Medulla oblongata (tissue), 1 donor: ENCODE data around the gene TAF9.
"Not testable (repeated sequence)": the region's sequence is repeated elsewhere in the genome, so short reads cannot be mapped to it uniquely, and the experiment has no call there.

Experiments
- DNase-seq: peaks from one replicate; pipeline ENCODE4 v3.0.0-alpha.2; 2015; ENCODE audit errors: extremely low spot score

TAF9 gene, protein sequence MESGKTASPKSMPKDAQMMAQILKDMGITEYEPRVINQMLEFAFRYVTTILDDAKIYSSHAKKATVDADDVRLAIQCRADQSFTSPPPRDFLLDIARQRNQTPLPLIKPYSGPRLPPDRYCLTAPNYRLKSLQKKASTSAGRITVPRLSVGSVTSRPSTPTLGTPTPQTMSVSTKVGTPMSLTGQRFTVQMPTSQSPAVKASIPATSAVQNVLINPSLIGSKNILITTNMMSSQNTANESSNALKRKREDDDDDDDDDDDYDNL

DNA sequence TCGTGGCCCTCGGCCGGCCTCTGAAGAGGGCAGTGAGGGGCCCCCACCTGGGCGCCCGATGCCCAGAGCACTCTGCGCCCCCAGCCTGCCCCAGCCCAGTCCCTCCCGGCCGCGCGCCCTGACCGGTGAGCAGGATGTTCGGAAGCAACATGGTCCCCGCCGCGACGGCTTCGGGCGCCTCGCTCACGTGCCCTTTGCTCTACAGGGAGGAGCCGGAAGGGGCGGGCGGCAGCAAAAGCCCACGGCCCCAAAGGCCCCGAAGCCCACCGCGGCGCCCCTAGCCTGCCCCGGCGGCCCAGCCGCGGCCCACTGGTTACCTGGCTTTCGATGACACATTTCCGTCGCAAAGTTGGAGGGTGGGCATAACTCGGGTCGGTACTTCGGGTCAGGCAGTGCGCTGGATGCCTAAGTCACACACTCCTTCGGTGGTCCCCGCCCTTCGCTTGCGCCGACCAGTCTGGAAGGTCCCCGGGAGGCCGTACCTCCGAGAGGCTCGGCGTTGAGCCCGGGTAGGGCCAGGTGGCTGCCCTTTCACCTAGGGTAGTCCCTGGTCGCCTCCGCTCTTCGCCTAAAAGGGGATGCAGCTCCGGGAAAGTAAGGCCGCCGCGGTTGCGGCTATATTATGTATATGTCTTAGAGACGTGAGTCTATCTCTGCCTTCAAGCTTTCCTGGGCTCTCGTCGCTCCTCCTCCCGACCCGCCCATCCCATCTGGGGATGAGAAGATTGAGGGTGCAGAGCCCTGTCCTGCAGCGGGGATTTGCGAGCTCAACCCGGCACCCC lies at the start of gene TAF9, which contains the start of the genes AK6 and RAD17:
TSS of gene TAF9 (minus strand) at position 181 of the 782 bp plus-strand sequence. CDS start 3,783 bp downstream, outside the sequence.
TSS of gene AK6 (minus strand) at position 181 of the 782 bp plus-strand sequence. CDS start at position 151, 30 bp downstream.
TSS of gene RAD17 (plus strand) at position 479 of the 782 bp plus-strand sequence. CDS start 2,391 bp downstream, outside the sequence.
- peak; percentile 93 for DNase-seq

DNA sequence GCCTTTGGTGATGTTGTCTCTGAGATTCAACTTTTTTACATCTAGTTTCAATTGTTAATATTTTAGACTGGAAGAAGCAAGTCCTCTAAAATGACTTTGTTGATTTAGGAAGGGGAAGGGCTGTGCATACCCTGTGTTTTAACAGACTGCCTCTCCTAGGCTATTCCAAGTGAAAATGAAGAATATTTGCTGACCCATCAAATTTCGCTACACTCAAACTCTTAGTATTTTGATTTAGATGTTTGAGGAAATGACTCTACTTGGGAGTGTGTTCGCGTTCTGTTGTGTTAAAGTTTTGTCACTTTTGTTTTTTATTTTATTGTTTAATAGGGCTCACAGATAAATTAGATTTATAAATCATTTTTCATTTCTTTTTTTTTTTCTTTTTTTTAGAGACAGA lies 49.2 kb upstream of the TAF9 start:
- DNase-seq = no peak

DNA sequence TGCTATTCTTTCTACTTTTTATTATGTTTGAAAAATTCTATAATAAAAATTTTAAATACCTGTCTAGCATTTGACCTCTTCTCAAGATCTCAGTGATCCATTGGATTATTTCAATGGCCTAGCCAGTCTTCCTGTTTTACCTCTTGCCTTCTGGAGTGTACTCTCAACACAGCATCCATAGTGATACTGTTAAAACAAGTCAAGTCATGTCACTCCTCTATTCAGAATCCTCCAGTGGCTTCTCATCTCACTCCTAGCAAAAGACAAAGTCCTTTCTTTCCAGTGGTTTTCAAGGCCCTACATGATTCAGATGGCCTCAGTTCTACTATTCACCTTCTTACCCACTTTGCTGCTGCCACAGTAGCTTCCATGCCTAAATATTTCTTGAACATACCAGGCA lies 47.4 kb upstream of the TAF9 start:
- DNase-seq = no peak

DNA sequence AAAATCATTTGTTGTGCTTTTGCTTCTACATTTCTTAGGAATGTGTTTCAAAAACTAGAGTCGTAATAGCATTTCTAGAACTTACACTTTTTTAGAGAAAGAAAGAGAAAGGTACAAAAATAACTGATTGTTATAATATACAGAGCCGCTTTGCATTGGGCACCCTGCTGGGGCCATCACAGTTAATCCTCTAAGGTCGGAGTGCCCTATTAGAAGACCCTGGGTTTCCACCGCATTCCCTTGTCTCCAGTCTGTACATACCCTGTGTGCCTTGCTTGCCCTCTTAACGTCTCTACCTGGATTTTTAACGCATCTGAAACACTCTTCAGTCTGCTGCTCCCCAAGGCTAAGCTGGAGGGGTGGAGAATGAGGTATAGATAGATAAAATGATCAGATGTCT lies 46.9 kb upstream of the TAF9 start:
- DNase-seq = no peak

DNA sequence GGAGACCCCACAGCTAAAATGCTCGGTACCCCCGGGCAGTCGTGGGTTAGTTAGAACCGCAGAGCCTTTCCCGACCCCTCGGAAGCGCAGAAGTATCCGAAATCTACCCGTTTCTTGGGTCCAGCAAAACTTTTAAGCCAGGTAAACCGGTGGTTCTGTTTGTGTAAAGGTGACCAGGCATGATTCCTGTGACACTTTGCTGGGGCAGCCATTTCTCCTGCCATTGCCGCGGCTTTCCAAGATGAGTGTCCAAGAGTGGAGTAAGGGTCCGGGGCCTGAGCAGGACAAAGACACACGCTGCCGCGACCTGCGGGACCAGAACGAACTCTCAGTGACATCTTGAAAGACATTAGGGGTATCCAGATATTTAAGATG lies 46.3 kb upstream of the TAF9 start:
- no peak for DNase-seq

DNA sequence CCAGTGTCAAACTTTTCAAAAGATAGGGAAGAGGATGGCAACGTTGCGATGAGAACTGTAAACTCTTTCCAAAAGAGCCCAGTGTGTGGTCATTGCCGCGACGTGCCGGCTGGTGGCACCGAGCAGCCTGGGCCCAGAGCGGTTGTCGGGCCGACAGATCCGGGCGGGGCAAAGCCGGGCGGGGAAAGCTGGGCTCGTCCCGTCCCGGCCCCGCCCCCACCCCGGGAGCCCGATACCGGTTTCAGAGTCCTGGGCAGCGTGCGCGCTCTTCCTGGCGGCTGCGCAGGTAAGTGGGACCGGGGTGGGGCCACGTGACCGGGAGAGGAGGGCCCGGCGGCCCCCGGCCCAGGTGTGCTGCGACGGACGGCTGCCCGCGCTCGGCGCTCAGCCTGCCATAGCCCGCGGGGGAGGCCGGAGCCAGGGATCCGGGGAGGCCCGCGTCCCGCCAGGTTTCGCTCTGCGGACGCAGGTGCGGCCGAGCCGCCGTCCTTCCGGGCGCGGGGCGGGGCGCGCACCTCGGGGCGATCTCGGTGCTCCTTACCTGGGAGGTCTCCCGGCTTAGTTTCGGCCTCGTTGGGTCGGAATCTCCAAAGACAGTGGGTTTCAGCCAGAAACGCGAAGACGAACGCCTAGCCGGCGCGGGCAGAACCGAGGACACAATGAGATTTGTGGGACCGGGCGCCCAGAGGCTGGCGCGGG lies 45.7 kb upstream of the TAF9 start, which contains the start of gene MARVELD2:
TSS of gene MARVELD2 (plus strand) at position 232 of the 699 bp plus-strand sequence. CDS start 4,270 bp downstream, outside the sequence.
- DNase-seq = peak; percentile 14

DNA sequence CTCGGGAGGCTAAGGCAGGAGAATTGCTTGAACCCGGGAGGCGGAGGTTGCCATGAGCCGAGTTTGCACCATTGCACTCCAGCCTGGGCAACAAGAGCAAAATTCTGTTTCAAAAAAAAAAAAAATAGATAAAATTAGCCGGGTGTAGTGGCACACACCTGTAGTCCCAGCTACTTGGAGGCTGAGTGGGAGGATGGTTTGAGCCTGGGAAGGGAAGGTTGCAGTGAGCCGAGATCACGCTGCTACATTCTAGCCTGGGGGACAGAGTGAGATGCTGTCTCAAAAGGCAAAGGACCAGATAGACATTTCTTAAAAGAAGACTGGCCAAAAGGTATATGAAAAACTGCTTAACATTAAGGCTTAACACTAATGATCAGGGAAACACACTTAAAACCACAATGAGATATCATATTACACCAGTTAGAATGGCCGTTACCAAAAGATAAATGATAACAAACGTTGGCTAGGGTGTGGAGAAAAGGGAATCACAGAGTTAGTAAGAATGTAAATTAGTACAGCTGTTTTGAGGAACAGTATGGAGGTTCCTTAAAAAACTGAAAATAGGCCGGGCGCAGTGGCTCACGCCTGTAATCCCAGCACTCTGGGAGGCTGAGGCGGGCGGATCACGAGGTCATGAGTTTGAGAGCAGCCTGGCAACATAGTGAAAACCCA lies 35.5 kb upstream of the TAF9 start:
- no peak for DNase-seq

DNA sequence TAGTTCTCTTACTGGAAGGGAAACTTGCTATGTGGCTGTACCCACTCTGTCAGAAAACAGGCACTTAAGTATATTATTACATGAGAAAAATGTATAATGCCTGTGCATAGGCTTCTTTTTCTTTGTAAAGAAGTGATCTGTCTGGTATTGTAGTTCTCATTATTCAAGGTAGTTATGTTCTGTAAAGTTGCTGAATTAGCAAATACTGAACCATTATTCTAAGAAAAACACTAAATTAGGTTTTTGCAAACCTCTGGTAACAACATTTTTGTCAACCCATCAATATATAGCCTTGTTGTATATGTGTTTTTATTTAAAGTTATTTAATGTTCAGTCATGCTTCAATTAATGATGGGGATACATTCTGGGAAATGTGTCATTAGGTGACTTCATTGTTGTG lies 9.1 kb upstream of the TAF9 start:
- no peak for DNase-seq

DNA sequence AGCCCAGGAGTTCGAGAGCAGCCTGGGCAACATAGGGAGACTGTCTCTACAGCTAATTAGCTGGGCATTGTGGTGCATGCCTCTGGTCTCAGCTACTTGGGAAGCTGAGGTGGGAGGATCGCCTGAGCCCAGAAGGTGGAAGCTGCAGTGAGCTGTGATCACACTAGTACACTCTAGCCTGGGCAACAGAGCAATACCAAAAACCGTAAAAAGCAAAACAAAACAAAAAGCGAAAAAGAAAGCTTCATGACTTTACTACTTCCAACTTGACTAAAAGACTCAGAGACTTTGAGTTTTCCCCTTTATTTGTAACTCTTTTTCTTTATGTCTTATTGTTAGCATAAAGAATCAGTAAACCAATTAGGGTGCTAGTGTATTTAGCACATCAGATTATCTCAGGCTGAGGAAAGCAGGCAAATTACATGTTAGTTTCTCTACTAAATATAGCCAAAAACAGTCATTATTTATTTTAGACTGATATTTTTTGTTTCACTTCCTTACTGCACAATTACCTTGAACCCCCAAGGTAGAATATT lies 5.7 kb upstream of the TAF9 start:
- no peak for DNase-seq

DNA sequence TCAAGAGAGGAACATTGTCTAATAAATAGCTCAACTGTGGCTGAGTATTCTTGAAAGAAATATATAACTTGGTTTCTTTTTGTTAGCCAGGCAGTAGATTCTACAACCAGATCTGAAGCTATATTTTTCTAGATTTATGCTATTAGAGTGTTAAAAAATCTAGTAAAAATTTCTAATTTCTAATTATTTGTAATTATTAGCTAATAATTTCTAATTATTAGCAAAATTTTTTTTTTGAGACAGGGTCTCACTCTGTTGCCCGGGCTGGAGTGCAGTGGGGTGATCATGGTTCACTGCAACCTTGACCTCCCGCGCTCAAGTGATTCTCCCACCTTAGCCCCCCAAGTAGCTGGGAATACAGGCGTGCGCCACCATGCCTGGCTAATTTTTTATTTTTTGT lies 3.1 kb upstream of the TAF9 start:
- DNase-seq = no peak

DNA sequence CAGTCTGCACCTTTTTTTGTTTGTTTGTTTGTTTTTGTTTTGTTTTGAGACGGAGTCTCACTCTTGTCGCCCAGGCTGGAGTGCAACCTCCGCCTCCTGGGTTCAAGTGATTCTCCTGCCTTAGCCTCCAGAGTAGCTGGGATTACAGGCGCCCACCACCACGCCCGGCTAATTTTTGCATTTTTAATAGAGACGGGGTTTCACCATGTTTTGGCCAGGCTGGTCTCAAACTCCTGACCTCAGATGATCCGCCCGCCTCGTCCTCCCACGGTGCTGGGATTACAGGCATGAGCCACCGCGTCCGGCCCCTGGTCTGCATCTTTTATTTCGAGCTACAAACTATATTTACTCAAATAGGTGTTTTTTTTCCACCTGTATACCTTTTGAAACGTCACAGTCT lies 1.0 kb upstream of the TAF9 start:
- DNase-seq = not testable (repeated sequence)

DNA sequence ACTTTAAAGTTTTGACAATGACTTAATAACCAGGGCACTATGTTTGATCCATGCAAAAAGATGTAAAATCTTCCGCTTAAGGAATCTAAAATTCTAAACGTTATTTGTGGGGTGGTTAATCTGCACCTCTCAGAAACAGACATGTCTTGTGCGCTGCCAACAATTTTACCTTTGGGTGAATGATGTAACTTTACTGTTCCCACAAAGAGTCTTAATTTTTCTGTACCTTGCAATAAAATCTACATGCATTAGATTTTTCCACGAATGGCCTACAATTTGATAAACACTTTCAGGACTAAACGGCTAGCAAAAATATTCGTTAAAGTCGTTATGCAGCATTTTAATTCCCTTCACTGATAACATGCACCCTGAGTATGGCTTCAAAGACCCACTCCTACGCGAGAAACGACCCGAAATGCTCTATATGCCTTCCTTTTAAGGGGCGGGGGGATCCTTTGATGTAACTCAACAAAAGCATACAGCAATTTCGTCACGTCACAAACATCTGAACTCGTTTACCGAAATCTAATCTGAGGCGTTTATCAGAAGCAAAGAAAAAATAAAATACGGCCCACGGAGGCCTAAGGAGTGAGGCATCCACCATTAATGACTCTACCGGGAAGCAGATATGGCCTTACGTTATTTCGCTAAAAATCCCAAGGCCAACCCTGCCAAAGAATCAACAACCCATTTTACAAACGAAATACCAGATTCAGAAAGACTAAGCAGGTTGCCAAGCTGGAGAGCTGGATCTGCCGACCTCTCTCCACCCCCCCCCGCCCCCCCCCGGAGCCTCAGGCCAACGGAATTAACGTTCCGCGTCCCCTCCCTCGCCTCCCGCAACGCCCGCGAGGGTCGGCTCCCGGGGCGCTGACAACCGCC lies 621 bp downstream of the TAF9 start:
- no peak for DNase-seq

DNA sequence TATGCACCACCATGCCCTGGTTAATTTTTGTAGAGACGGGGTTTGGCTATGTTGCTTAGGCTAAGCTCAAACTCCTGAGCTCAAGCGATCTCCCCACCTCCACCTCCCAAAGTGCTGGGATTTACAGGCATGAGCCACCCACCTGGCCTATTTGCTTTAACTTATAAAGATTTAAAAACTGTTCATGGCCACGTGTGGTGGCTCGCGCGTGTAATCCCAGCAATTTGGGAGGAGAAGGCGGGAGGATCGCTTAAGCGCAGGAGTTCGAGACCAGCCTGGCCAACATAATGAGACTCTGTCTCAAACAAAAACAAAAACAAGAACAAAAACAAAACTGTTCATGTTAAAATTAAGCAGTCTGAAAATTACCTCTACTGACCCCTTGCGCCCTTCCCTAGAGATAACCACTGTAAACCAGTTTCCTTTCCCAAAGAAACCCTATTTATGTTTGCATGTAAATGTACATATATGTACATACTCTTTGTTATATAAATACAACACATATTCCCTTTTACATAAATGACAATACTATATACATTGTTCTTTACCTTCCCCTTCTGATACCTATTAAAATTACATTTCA lies 1.5 kb downstream of the TAF9 start:
- DNase-seq = no peak

DNA sequence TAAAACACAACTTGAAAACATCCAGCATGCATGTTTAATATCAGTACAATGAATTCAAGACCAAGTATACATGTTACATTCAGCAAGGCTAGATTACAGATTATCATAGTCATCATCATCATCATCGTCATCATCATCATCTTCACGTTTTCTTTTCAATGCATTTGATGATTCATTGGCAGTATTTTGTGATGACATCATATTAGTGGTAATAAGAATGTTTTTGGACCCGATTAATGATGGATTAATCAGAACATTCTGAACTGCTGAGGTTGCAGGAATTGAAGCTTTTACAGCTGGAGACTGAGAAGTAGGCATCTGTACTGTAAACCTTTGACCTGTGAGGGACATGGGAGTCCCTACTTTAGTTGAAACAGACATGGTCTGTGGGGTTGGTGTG lies 4.5 kb downstream of the TAF9 start:
- no peak for DNase-seq

DNA sequence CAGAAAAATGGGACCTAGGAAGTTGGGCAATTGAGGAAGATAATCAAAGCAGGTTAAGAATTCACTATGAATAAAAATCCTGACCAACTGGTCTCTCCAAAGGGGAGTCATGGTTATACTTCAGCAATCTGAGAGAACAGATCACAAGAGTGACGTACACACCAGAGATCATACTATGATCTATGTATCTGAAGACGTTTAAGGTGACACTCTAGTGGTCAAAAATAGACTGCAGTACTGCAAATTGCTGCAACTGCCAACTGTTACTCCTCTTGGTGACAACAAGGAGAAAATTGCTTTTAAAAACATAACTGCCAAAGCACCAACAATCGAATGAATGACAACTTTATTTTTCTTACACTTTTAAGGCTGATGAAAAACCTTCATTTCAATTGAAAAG lies 4.9 kb downstream of the TAF9 start:
- no peak for DNase-seq

DNA sequence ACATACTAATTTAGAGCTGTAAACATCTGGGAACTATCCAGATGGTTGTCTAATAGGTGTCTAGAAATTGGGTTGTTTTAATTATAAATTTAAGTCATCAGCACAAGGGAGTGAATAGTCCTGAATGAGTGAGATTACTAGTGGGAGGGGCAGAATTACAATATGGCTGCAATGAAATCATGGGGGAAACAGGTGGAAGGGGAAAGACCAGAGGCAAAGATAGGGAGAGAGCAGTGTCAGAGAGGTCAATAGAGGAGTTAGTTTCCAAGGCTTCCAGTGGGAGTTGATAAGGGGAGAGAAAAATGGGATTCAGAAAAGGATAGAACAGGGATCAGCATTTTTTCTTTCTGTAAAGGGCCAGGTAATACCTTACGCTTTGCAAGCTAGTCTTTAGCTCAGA lies 8.9 kb downstream of the TAF9 start:
- no peak for DNase-seq

DNA sequence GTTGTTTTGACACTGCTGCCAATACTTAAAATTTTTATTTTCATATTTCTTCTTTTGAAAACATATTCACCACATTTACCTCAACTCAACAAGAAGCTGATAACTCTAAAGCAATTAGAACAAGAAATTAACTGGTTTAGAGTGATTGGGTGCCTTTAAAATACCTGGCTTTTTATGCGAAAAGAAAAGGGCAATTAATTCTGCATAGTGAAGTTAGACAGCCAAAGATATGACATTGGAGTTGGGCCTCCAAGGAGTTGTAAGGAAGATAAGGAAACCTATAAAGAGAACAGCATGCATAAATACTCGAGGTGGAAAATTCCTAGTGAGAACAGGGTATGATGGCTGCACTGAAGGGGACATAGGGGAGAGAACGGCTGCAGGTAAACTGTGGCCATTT lies 9.6 kb downstream of the TAF9 start:
- DNase-seq = no peak

DNA sequence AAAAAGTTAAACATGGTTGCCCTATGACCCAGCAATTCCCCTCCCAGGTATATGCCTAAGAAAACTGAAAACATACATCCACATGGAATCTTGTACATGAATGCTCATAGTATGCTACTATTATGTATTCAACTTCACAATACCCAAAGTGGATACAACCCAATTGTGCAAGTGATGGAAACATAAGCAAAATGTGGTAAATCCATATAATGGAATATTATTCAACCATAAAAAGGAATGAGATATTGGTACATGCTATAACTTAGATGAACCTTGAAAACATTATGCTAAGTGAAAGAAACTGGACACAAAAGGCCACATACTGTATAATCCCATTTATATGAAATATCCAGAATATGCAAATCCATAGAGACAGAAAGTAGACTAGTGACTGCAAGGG lies 18.7 kb downstream of the TAF9 start:
- no peak for DNase-seq

DNA sequence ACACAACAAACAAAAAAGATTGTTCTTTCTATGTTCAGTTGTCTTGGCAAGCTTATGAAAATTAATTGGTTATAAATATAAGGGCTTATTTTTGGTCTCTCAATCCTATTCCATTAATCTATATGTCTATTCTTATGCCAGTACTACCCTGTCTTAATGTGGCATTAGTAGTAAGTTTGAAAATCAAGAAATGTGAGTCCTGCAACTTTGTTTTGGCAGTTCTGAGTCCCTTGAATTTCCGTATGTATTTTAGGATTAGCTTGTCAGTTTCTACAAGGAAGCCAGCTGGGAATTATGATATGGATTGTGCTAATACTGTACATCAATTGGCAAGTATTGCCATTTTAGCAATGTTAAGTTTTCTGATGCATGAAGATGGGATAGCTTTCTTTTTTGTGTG lies 26.2 kb downstream of the TAF9 start:
- no peak for DNase-seq

DNA sequence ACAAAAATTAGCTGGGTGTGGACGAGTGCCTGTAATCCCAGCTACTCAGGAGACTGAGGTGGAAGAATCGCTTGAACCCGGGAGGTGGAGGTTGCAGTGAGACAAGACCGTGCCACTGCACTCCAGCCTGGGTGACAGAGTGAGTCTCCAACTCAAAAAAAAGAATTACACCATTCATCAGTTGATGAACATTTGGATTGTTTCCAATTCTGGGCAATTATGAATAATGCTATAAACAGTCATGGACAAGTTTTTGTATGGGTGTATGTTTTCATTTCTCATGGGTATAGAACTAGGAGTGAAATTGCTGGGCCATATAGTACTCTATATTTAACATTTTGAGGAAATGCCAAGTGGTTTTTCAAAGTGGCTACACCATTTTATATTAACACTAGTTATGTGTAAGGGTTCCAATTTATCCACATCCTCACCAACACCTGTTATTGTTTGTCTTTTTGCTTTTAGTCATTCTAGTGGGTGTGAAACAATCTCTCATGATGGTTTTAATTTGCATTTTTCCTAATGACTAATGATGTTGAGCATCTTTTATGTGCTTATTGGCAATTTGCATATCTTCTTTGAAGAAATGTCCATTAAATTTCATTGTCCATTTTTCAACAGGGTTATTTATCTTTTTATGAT lies 27.7 kb downstream of the TAF9 start:
- DNase-seq = no peak
